ENCODE results near the gene RASA3. TPM values are rescaled to one million over a fixed set of nuclear protein-coding genes. Genes with fewer than 3 reads are reported as not detected.

Gene RASA3
- total and polyA plus RNA-seq, 2 of the 4 experiments (the other 2 are of a cell fraction), result 21.0 to 31.4 TPM

GRCh38 chr13:113930671-113931637, 201.5 kb downstream of the RASA3 start (continued):
- TF ChIP-seq CTCF (conservative IDR thresholded peaks at IDR 0.05; ENCODE audit: low read depth, low read length), result no peak

Measured in IMR-90 (cell line).